ENCODE results near the gene EIPR1. TPM values are rescaled to one million over a fixed set of nuclear protein-coding genes. Genes with fewer than 3 reads are reported as not detected.
A peak's percentile ranks its signal among the peaks of the same experiment; 100 is the strongest.

Gene EIPR1
- total and polyA plus RNA-seq, 2 of the 13 experiments (the other 11 are each of a cell fraction or from before 2014, with no cell fraction given), result 70.0 to 96.3 TPM

GRCh38 chr2:3368261-3368722, 9.3 kb downstream of the EIPR1 start (continued):
- TF ChIP-seq ZNF598 (CRISPR knock-in tag; IDR thresholded peaks at IDR 0.05; ENCODE audit: borderline replicate concordance), result peak; percentile 50; the same call in 1 of the 2 replicates
- peak; percentile 93 for TF ChIP-seq ZNF225 (CRISPR knock-in tag; IDR thresholded peaks at IDR 0.05)
- TF ChIP-seq ZHX1 (CRISPR knock-in tag; IDR thresholded peaks at IDR 0.05; ENCODE audit: low read depth), result no peak; the same call in 1 of the 2 replicates
- no peak for TF ChIP-seq ZNF138 (CRISPR knock-in tag; IDR thresholded peaks at IDR 0.05; ENCODE audit: low read depth)
- TF ChIP-seq ZNF784 (CRISPR knock-in tag; IDR thresholded peaks at IDR 0.05; ENCODE audit: borderline replicate concordance), result peak; percentile 78; the same call in 1 of the 2 replicates
- TF ChIP-seq KLF6 (CRISPR knock-in tag; IDR thresholded peaks at IDR 0.05), result 0 out of 2 replicates have a peak, but pooled peaks have one; percentile 38
- TF ChIP-seq ZBTB44 (CRISPR knock-in tag; IDR thresholded peaks at IDR 0.05), result peak; percentile 72; the same call in 1 of the 2 replicates
- TF ChIP-seq ARID2 (CRISPR knock-in tag; IDR thresholded peaks at IDR 0.05; ENCODE audit: borderline replicate concordance), result no peak
- TF ChIP-seq GPBP1L1 (CRISPR knock-in tag; IDR thresholded peaks at IDR 0.05), result no peak
- 0 out of 2 replicates have a peak, but pooled peaks have one; percentile 16 for TF ChIP-seq ZSCAN5A (CRISPR knock-in tag; IDR thresholded peaks at IDR 0.05; ENCODE audit: borderline replicate concordance)
- TF ChIP-seq ZBTB33 (CRISPR knock-in tag; IDR thresholded peaks at IDR 0.05), result peak; percentile 80; the same call in 1 of the 2 replicates
- TF ChIP-seq ZNF580 (CRISPR knock-in tag; IDR thresholded peaks at IDR 0.05; ENCODE audit: borderline replicate concordance, low read depth), result no peak
- TF ChIP-seq NFIB (CRISPR knock-in tag; IDR thresholded peaks at IDR 0.05; ENCODE audit: borderline replicate concordance), result no peak
- TF ChIP-seq MXD3 (CRISPR knock-in tag; IDR thresholded peaks at IDR 0.05), result 0 out of 2 replicates have a peak, but pooled peaks have one; percentile 57

Data from HepG2 (cell line).